Gastroesophageal sphincter (tissue), 4 donors: ENCODE data around the gene SLC8A1. TPM values are rescaled to one million over a fixed set of nuclear protein-coding genes. Genes with fewer than 3 reads are reported as not detected.

Experiments used
- ATAC-seq: fragments of 150-250 bp; one replicate; pipeline ENCODE4 v1.9.1; 2016; ENCODE audit warnings: mild to moderate bottlenecking, moderate library complexity
- H3K27ac ChIP-seq, 4 donors: fragments of 200-600 bp; sonication (generic) in 3 of 4; 1 replicate in 3 of 4; 2 replicates in 1 of 4; pipeline ENCODE4 v1.5.1; 2016 to 2019
- H3K27me3 ChIP-seq: fragments of 200-600 bp; sonication (generic); one replicate; pipeline ENCODE4 v1.5.1; 2019
- H3K36me3 ChIP-seq, 2 donors: fragments of 200-600 bp; sonication (generic); one replicate each; pipeline ENCODE4 v1.5.1; 2019; ENCODE audit warnings: control low read depth in 1 of 2
- H3K4me1 ChIP-seq, 3 donors: fragments of 200-600 bp; sonication (generic); 1 replicate in 2 of 3; 2 replicates in 1 of 3; pipeline ENCODE4 v1.5.1; 2016 to 2019; ENCODE audit warnings: control low read depth in 2 of 3
- H3K4me3 ChIP-seq, 2 donors: fragments of 200-600 bp; sonication (generic); one replicate each; pipeline ENCODE4 v1.5.1; 2019; ENCODE audit warnings: mild to moderate bottlenecking in 1 of 2, moderate library complexity in 1 of 2
- H3K9me3 ChIP-seq, 3 donors: fragments of 200-600 bp; sonication (generic); one replicate each; pipeline ENCODE4 v1.5.1; 2017 to 2019; ENCODE audit warnings: control low read depth in 2 of 3
- CTCF ChIP-seq, 4 experiments: fragments of 200-600 bp in 2 of 4; fragments of 450-650 bp in 2 of 4; sonication (generic) in 1 of 4; IDR thresholded peaks; one replicate each; pipeline ENCODE4 v1.5.1; 2017 to 2019; ENCODE audit warnings: antibody characterized with exemption in 4 of 4, mild to moderate bottlenecking in 2 of 4, moderate library complexity in 2 of 4
- EP300 ChIP-seq: sonication (generic); formaldehyde crosslinking; IDR thresholded peaks from one replicate; pipeline ENCODE4 v1.6.1; 2017; ENCODE audit warnings: antibody characterized with exemption, mild to moderate bottlenecking
- POLR2A ChIP-seq, 2 donors: fragments of 450-650 bp; IDR thresholded peaks; one replicate each; pipeline ENCODE4 v1.6.1; 2017; ENCODE audit warnings: antibody characterized with exemption in 2 of 2, mild to moderate bottlenecking in 2 of 2, moderate library complexity in 1 of 2
- POLR2AphosphoS5 ChIP-seq: sonication (generic); formaldehyde crosslinking; IDR thresholded peaks from one replicate; pipeline ENCODE4 v1.6.1; 2017; ENCODE audit warnings: antibody characterized with exemption
- WGBS, 2 donors: methylation state at CpG; one replicate each; pipeline ENCODE4 v1.1.5; 2018; ENCODE audit warnings: low coverage in 1 of 2; 5-methylcytosine and 5-hydroxymethylcytosine counted together
- total RNA-seq, 4 donors: library from RNA; depleted of rRNA; stranded (reverse); fragments of >200 nt; gene quantifications; one replicate each; pipeline ENCODE4 v1.1.0, GENCODE V29; 2016

SLC8A1 gene
- total RNA-seq, 4 donors from 2014 or later: 76.3 to 168 (median 146) TPM

- ATAC-seq: no peak
- H3K36me3 ChIP-seq: no peaks in the 10 kb centered on the region
Observed at GRCh38 chr2:40266201-40266600, 185.7 kb downstream of the SLC8A1 start.

GRCh38 chr2:40265602-40266001 lies 186.3 kb downstream of the SLC8A1 start:
- Histone ChIP-seq H3K4me1 (peaks cover 0 to 4% (median 0%) of the 10 kb centered on the region in 3 donors), H3K36me3 (no peaks in the 10 kb centered on the region), H3K27ac (no peak overlapping the region), H3K9me3 (no peaks in the 10 kb centered on the region), H3K4me3 (no peak overlapping the region), H3K27me3 (no peaks in the 10 kb centered on the region)
- no peak for TF ChIP-seq CTCF (IDR thresholded peaks at IDR 0.05)
- TF ChIP-seq POLR2AphosphoS5: no peak
- TF ChIP-seq POLR2A (IDR thresholded peaks at IDR 0.05): no peak
- TF ChIP-seq EP300: no peak
- ATAC-seq: no peak

More at GRCh38 chr2:40266201-40266600, 185.7 kb downstream of the SLC8A1 start:
- no peaks in the 10 kb centered on the region for H3K9me3 ChIP-seq
- H3K4me3 ChIP-seq: no peak overlapping the region
- no peak overlapping the region for H3K27ac ChIP-seq
- peaks cover 0 to 10% (median 0%) of the 10 kb centered on the region in 3 donors for H3K4me1 ChIP-seq
- no peaks in the 10 kb centered on the region for H3K27me3 ChIP-seq
- TF ChIP-seq POLR2A (IDR thresholded peaks at IDR 0.05) (no peak), POLR2AphosphoS5 (no peak), EP300 (no peak), CTCF (IDR thresholded peaks at IDR 0.05) (no peak)
- WGBS, 2 donors: 100% methylated on average over 1 of the region's 1 CpG

- Histone ChIP-seq H3K27ac (no peak overlapping the region), H3K36me3 (no peaks in the 10 kb centered on the region), H3K4me1 (peaks cover 0 to 9% (median 3%) of the 10 kb centered on the region in 3 donors), H3K27me3 (no peaks in the 10 kb centered on the region), H3K9me3 (no peaks in the 10 kb centered on the region), H3K4me3 (no peak overlapping the region)
- TF ChIP-seq CTCF (IDR thresholded peaks at IDR 0.05) (no peak), POLR2A (IDR thresholded peaks at IDR 0.05) (no peak), POLR2AphosphoS5 (no peak), EP300 (no peak)
- no peak for ATAC-seq
- WGBS, 2 donors: 89 to 100% methylated on average over 1 to 2 of the region's 2 CpGs
Observed at GRCh38 chr2:40261042-40261441, 190.8 kb downstream of the SLC8A1 start.

GRCh38 chr2:40260437-40260836 lies 191.5 kb downstream of the SLC8A1 start:
- no peak for ATAC-seq
- Histone ChIP-seq H3K4me1 (peaks cover 0 to 9% (median 3%) of the 10 kb centered on the region in 3 donors), H3K27me3 (no peaks in the 10 kb centered on the region), H3K27ac (no peak overlapping the region), H3K4me3 (no peak overlapping the region), H3K9me3 (no peaks in the 10 kb centered on the region), H3K36me3 (no peaks in the 10 kb centered on the region)
- no peak for TF ChIP-seq POLR2AphosphoS5
- no peak for TF ChIP-seq EP300
- TF ChIP-seq CTCF (IDR thresholded peaks at IDR 0.05): no peak
- TF ChIP-seq POLR2A (IDR thresholded peaks at IDR 0.05): no peak
- WGBS, 2 donors: 49 to 65% methylated on average over 2 of the region's 2 CpGs

- ATAC-seq: no peak
- H3K36me3 ChIP-seq: no peaks in the 10 kb centered on the region
- no peaks in the 10 kb centered on the region for H3K9me3 ChIP-seq
- TF ChIP-seq POLR2AphosphoS5 (no peak), POLR2A (IDR thresholded peaks at IDR 0.05) (no peak), CTCF (IDR thresholded peaks at IDR 0.05) (no peak), EP300 (no peak)
- no peak overlapping the region for H3K27ac ChIP-seq
- WGBS, 2 donors: 83 to 100% methylated on average over 1 of the region's 1 CpG
- peaks cover 0 to 9% (median 3%) of the 10 kb centered on the region in 3 donors for H3K4me1 ChIP-seq
- H3K27me3 ChIP-seq: no peaks in the 10 kb centered on the region
- H3K4me3 ChIP-seq: no peak overlapping the region
Observed at GRCh38 chr2:40259900-40260299, 192.0 kb downstream of the SLC8A1 start.
